ENCODE data around the gene AP5Z1. TPM values are rescaled to one million over a fixed set of nuclear protein-coding genes. Genes with fewer than 3 reads are reported as not detected.

AP5Z1 gene
- total and polyA plus RNA-seq, 2 experiments from 2014 or later = 31.2 to 44.5 TPM

- H3K27me3 ChIP-seq (replicated peaks; ENCODE audit: insufficient read depth) = no peaks in the 10 kb centered on the region
- peaks cover 37% of the 10 kb centered on the region for H3K79me2 ChIP-seq (ENCODE audit: insufficient read depth)
- no peaks in the 10 kb centered on the region for H3K9me3 ChIP-seq (ENCODE audit: low read depth)
- H4K20me1 ChIP-seq (ENCODE audit: insufficient read depth) = no peaks in the 10 kb centered on the region
- no peaks in the 10 kb centered on the region for H3F3A ChIP-seq (ENCODE audit: insufficient read depth)
- DNase-seq = no peak
- H3K4me3 ChIP-seq = no peak overlapping the region
- H2AFZ ChIP-seq = no peak overlapping the region
- peaks cover 8% of the 10 kb centered on the region; the same call in 1 of the 2 replicates for H3K36me3 ChIP-seq (ENCODE audit: low read depth)
- no peak overlapping the region for H3K9ac ChIP-seq
- no peak overlapping the region for H3K27ac ChIP-seq
- H3K9me2 ChIP-seq (ENCODE audit: insufficient read depth) = no peaks in the 10 kb centered on the region
- in situ Hi-C loops (cut with MboI) = no loop called here
- H3K4me1 ChIP-seq (ENCODE audit: insufficient read depth) = no peaks in the 10 kb centered on the region
- TF ChIP-seq EZH2 (IDR thresholded peaks at IDR 0.05; ENCODE audit: insufficient read depth, poor library complexity, severe bottlenecking) (no peak), EZH2phosphoT487 (IDR thresholded peaks at IDR 0.05; ENCODE audit: insufficient read depth, low read depth) (no peak)
- WGBS, 2 experiments (ENCODE audit: low coverage in 1 of 2, low lambda C conversion rate in 2 of 2, missing lambda C conversion rate in 2 of 2) = 93 to 96% methylated on average over 29 to 40 of the region's 40 CpGs
- no peak overlapping the region for H3K4me2 ChIP-seq (ENCODE audit: unreplicated experiment)
Observed at GRCh38 chr7:4783762-4784351, 8.4 kb downstream of the AP5Z1 start.

- in situ Hi-C loops (cut with MboI) = no loop called here
- peaks cover 8% of the 10 kb centered on the region; the same call in 1 of the 2 replicates for H3K36me3 ChIP-seq (ENCODE audit: low read depth)
Observed at GRCh38 chr7:4784799-4785198, 9.4 kb downstream of the AP5Z1 start.

GRCh38 chr7:4785371-4785770, 9.9 kb downstream of the AP5Z1 start:
- Histone ChIP-seq H3K4me2 (ENCODE audit: unreplicated experiment) (no peak overlapping the region), H3F3A (ENCODE audit: insufficient read depth) (no peaks in the 10 kb centered on the region), H3K79me2 (ENCODE audit: insufficient read depth) (peaks cover 21% of the 10 kb centered on the region), H3K36me3 (ENCODE audit: low read depth) (peaks cover 8% of the 10 kb centered on the region; the same call in 1 of the 2 replicates), H3K9me3 (ENCODE audit: low read depth) (no peaks in the 10 kb centered on the region), H3K27ac (no peak overlapping the region), H2AFZ (no peak overlapping the region), H3K4me3 (no peak overlapping the region), H3K9me2 (ENCODE audit: insufficient read depth) (no peaks in the 10 kb centered on the region), H4K20me1 (ENCODE audit: insufficient read depth) (no peaks in the 10 kb centered on the region), H3K9ac (no peak overlapping the region), H3K27me3 (replicated peaks; ENCODE audit: insufficient read depth) (no peaks in the 10 kb centered on the region), H3K4me1 (ENCODE audit: insufficient read depth) (no peaks in the 10 kb centered on the region)
- WGBS, 2 experiments (ENCODE audit: low coverage in 1 of 2, low lambda C conversion rate in 2 of 2, missing lambda C conversion rate in 2 of 2) = 95 to 97% methylated on average over 18 to 20 of the region's 20 CpGs
- in situ Hi-C loops (cut with MboI) = no loop called here
- TF ChIP-seq EZH2phosphoT487 (IDR thresholded peaks at IDR 0.05; ENCODE audit: insufficient read depth, low read depth) (no peak), EZH2 (IDR thresholded peaks at IDR 0.05; ENCODE audit: insufficient read depth, poor library complexity, severe bottlenecking) (no peak)
- no peak for DNase-seq

More at GRCh38 chr7:4784799-4785198, 9.4 kb downstream of the AP5Z1 start:
- Histone ChIP-seq H3F3A (ENCODE audit: insufficient read depth) (no peaks in the 10 kb centered on the region), H3K9me2 (ENCODE audit: insufficient read depth) (no peaks in the 10 kb centered on the region), H3K27me3 (replicated peaks; ENCODE audit: insufficient read depth) (no peaks in the 10 kb centered on the region), H2AFZ (no peak overlapping the region), H3K4me2 (ENCODE audit: unreplicated experiment) (no peak overlapping the region), H3K4me1 (ENCODE audit: insufficient read depth) (no peaks in the 10 kb centered on the region), H3K9me3 (ENCODE audit: low read depth) (no peaks in the 10 kb centered on the region), H3K79me2 (ENCODE audit: insufficient read depth) (peaks cover 27% of the 10 kb centered on the region), H3K4me3 (no peak overlapping the region), H4K20me1 (ENCODE audit: insufficient read depth) (no peaks in the 10 kb centered on the region), H3K9ac (no peak overlapping the region), H3K27ac (no peak overlapping the region)
- TF ChIP-seq EZH2phosphoT487 (IDR thresholded peaks at IDR 0.05; ENCODE audit: insufficient read depth, low read depth) (no peak), EZH2 (IDR thresholded peaks at IDR 0.05; ENCODE audit: insufficient read depth, poor library complexity, severe bottlenecking) (no peak)
- DNase-seq = no peak
- WGBS, 2 experiments (ENCODE audit: low coverage in 1 of 2, low lambda C conversion rate in 2 of 2, missing lambda C conversion rate in 2 of 2) = 92 to 95% methylated on average over 15 to 19 of the region's 19 CpGs

- Histone ChIP-seq H3K4me2 (ENCODE audit: unreplicated experiment) (no peak overlapping the region), H2AFZ (no peak overlapping the region), H3K9me3 (ENCODE audit: low read depth) (no peaks in the 10 kb centered on the region), H3K4me1 (ENCODE audit: insufficient read depth) (no peaks in the 10 kb centered on the region), H3K9me2 (ENCODE audit: insufficient read depth) (no peaks in the 10 kb centered on the region), H3K27me3 (replicated peaks; ENCODE audit: insufficient read depth) (no peaks in the 10 kb centered on the region), H4K20me1 (ENCODE audit: insufficient read depth) (no peaks in the 10 kb centered on the region), H3K36me3 (ENCODE audit: low read depth) (peaks cover 8% of the 10 kb centered on the region; the same call in 1 of the 2 replicates), H3K4me3 (no peak overlapping the region), H3F3A (ENCODE audit: insufficient read depth) (no peaks in the 10 kb centered on the region), H3K27ac (no peak overlapping the region), H3K9ac (no peak overlapping the region), H3K79me2 (ENCODE audit: insufficient read depth) (0 out of 2 replicates have a peak, but pooled peaks cover 15% of the 10 kb centered on the region)
- DNase-seq = no peak
- in situ Hi-C loops (cut with MboI) = no loop called here
- TF ChIP-seq EZH2phosphoT487 (IDR thresholded peaks at IDR 0.05; ENCODE audit: insufficient read depth, low read depth) (no peak), EZH2 (IDR thresholded peaks at IDR 0.05; ENCODE audit: insufficient read depth, poor library complexity, severe bottlenecking) (no peak)
- WGBS, 2 experiments (ENCODE audit: low coverage in 1 of 2, low lambda C conversion rate in 2 of 2, missing lambda C conversion rate in 2 of 2) = 98 to 99% methylated on average over 17 of the region's 17 CpGs
Observed at GRCh38 chr7:4786015-4786414, 10.6 kb downstream of the AP5Z1 start.

Measured in GM23248 (cell line).